Liver (tissue), 9 donors: ENCODE measurements around the gene DIO3. TPM values are rescaled to one million over a fixed set of nuclear protein-coding genes. Genes with fewer than 3 reads are reported as not detected.

Experiments used
- DNase-seq: peaks from one replicate; pipeline ENCODE4 v3.0.0-alpha.2; 2017; ENCODE audit warnings: low spot score
- H3K27ac ChIP-seq, 2 donors: one replicate each; pipeline ENCODE4 v1.7.0; 2013; ENCODE audit warnings: inconsistent platforms in 2 of 2, low read length in 2 of 2, control low read depth in 1 of 2, low read depth in 1 of 2, mild to moderate bottlenecking in 1 of 2
- H3K27me3 ChIP-seq, 4 donors: one replicate each; pipeline versions ENCODE4 v1.6.1 to v1.7.0; 2013; ENCODE audit warnings: low read length in 3 of 4, inconsistent platforms in 1 of 4, mild to moderate bottlenecking in 1 of 4, moderate library complexity in 1 of 4; ENCODE audit not compliant: control insufficient read depth in 4 of 4, insufficient read depth in 4 of 4
- H3K36me3 ChIP-seq, 4 donors: one replicate each; pipeline versions ENCODE4 v1.6.1 to v1.7.0; 2013; ENCODE audit warnings: low read length in 3 of 4, mild to moderate bottlenecking in 3 of 4, low read depth in 1 of 4, moderate library complexity in 1 of 4; ENCODE audit not compliant: control insufficient read depth in 4 of 4, insufficient read depth in 3 of 4
- H3K4me1 ChIP-seq, 4 donors: one replicate each; pipeline versions ENCODE4 v1.6.1 to v1.7.0; 2013; ENCODE audit warnings: low read length in 3 of 4, mild to moderate bottlenecking in 3 of 4, moderate library complexity in 1 of 4; ENCODE audit not compliant: control insufficient read depth in 4 of 4, insufficient read depth in 4 of 4
- H3K4me3 ChIP-seq, 3 donors: one replicate each; pipeline versions ENCODE4 v1.6.1 to v1.7.0; 2013; ENCODE audit warnings: low read length in 3 of 3, control low read depth in 1 of 3, low read depth in 1 of 3, mild to moderate bottlenecking in 1 of 3
- H3K9ac ChIP-seq, 2 donors: one replicate each; pipeline ENCODE4 v1.7.0; 2013; ENCODE audit warnings: low read length in 2 of 2, mild to moderate bottlenecking in 2 of 2, moderate library complexity in 2 of 2, control low read depth in 1 of 2, low read depth in 1 of 2
- H3K9me3 ChIP-seq, 4 donors: one replicate each; pipeline versions ENCODE4 v1.6.1 to v1.7.0; 2013; ENCODE audit warnings: low read length in 3 of 4; ENCODE audit not compliant: control insufficient read depth in 4 of 4
- ATF3 ChIP-seq: IDR thresholded peaks from 2 replicates; pipeline ENCODE4 v1.6.1; 2016; ENCODE audit warnings: antibody characterized with exemption
- CTCF ChIP-seq: fragments of 150-350 bp; IDR thresholded peaks from 2 replicates; pipeline ENCODE4 v1.5.1; 2017; ENCODE audit warnings: improper control_type of control experiment, low read depth, low read length; ENCODE audit not compliant: missing input control
- EGR1 ChIP-seq, 2 donors: IDR thresholded peaks; 2 replicates each; pipeline ENCODE4 v1.6.1; 2016 to 2018; ENCODE audit warnings: antibody characterized with exemption in 2 of 2, low read depth in 2 of 2
- FOXA1 ChIP-seq: IDR thresholded peaks from 2 replicates; pipeline ENCODE4 v1.6.1; 2016; ENCODE audit warnings: antibody characterized with exemption
- FOXA2 ChIP-seq: IDR thresholded peaks from 2 replicates; pipeline ENCODE4 v1.6.1; 2016; ENCODE audit warnings: antibody characterized with exemption
- GABPA ChIP-seq, 2 donors: IDR thresholded peaks in 1 of 2; conservative IDR thresholded peaks in 1 of 2; 2 replicates each; pipeline ENCODE4 v1.6.1; 2016; ENCODE audit warnings: antibody characterized with exemption in 2 of 2, mild to moderate bottlenecking in 1 of 2, moderate library complexity in 1 of 2
- HNF4A ChIP-seq, 2 donors: conservative IDR thresholded peaks; 2 replicates each; pipeline ENCODE4 v1.6.1; 2016; ENCODE audit warnings: antibody characterized with exemption in 2 of 2, mild to moderate bottlenecking in 2 of 2
- HNF4G ChIP-seq: IDR thresholded peaks from 2 replicates; pipeline ENCODE4 v1.6.1; 2016; ENCODE audit warnings: antibody characterized with exemption
- JUND ChIP-seq, 2 donors: IDR thresholded peaks; 2 replicates each; pipeline ENCODE4 v1.6.1; 2016; ENCODE audit warnings: antibody characterized with exemption in 2 of 2
- MAX ChIP-seq: IDR thresholded peaks from 2 replicates; pipeline ENCODE4 v1.6.1; 2016; ENCODE audit warnings: antibody characterized with exemption
- NR2F2 ChIP-seq: IDR thresholded peaks from 2 replicates; pipeline ENCODE4 v1.6.1; 2016; ENCODE audit warnings: antibody characterized with exemption
- RAD21 ChIP-seq, 2 donors: IDR thresholded peaks; 2 replicates each; pipeline ENCODE4 v1.6.1; 2016; ENCODE audit warnings: antibody characterized with exemption in 2 of 2, mild to moderate bottlenecking in 2 of 2
- REST ChIP-seq: IDR thresholded peaks from 2 replicates; pipeline ENCODE4 v1.6.1; 2016; ENCODE audit warnings: antibody characterized with exemption, mild to moderate bottlenecking
- RXRA ChIP-seq, 2 donors: IDR thresholded peaks; 2 replicates each; pipeline ENCODE4 v1.6.1; 2017 to 2018; ENCODE audit warnings: antibody characterized with exemption in 2 of 2, mild to moderate bottlenecking in 1 of 2
- SP1 ChIP-seq: IDR thresholded peaks from 2 replicates; pipeline ENCODE4 v1.6.1; 2018; ENCODE audit warnings: antibody characterized with exemption, mild to moderate bottlenecking
- TAF1 ChIP-seq: conservative IDR thresholded peaks from 2 replicates; pipeline ENCODE4 v1.6.1; 2016; ENCODE audit warnings: antibody characterized with exemption, mild to moderate bottlenecking
- YY1 ChIP-seq: IDR thresholded peaks from 2 replicates; pipeline ENCODE4 v1.6.1; 2016; ENCODE audit warnings: antibody characterized with exemption, mild to moderate bottlenecking
- ZBTB33 ChIP-seq: IDR thresholded peaks from 2 replicates; pipeline ENCODE4 v1.6.1; 2016; ENCODE audit warnings: antibody characterized with exemption
- WGBS: extraction: QIAGEN DNeasy Blood & Tissue Kit; methylation state at CpG from one replicate; pipeline ENCODE4 v1.1.7; 2013; 5-methylcytosine and 5-hydroxymethylcytosine counted together
- polyA plus RNA-seq, 2 donors: library from polyadenylated mRNA; stranded (reverse) in 1 of 2; unstranded in 1 of 2; fragments of 200-250 nt in 1 of 2; fragments of >200 nt in 1 of 2; fragmentation: Nextera tagmentation in 1 of 2; extraction: Ambion mirVana in 1 of 2; gene quantifications; one replicate each; pipeline versions ENCODE4 v1.2.1 to v1.2.3, GENCODE V29; 2013 to 2015
- total RNA-seq, 2 donors: library from RNA; depleted of rRNA; stranded (reverse); fragments of >200 nt; gene quantifications; one replicate each; pipeline ENCODE4 v1.2.3, GENCODE V29; 2014
- donor health status: healthy.
- donor health status: healthy.
- donor health status: healthy.
- donor health status: healthy.
- donor health status: healthy.

Gene DIO3
- total and polyA plus RNA-seq, 4 donors: 0.17 to 9.3 (median 0.51) TPM; not detected in 1

- Histone ChIP-seq H3K9ac (no peak overlapping the region), H3K4me1 (peaks cover 0 to 21% (median 10%) of the 10 kb centered on the region in 4 donors), H3K36me3 (no peaks in the 10 kb centered on the region), H3K4me3 (no peak overlapping the region), H3K27ac (no peak overlapping the region), H3K9me3 (peaks cover 2 to 6% (median 5%) of the 10 kb centered on the region in 4 donors), H3K27me3 (peaks cover 0 to 5% (median 0%) of the 10 kb centered on the region in 4 donors)
- 83% methylated on average over 13 of the region's 13 CpGs for WGBS
- TF ChIP-seq ATF3 (no peak), RAD21 (IDR thresholded peaks at IDR 0.05) (no peak), SP1 (no peak), RXRA (IDR thresholded peaks at IDR 0.05) (no peak), HNF4G (no peak), FOXA1 (no peak), JUND (IDR thresholded peaks at IDR 0.05) (no peak), CTCF (no peak)
- DNase-seq: no peak
Observed at GRCh38 chr14:101556566-101557320, 4.6 kb upstream of the DIO3 start.

- H3K27me3 ChIP-seq: peaks cover 0 to 7% (median 1%) of the 10 kb centered on the region in 4 donors
- no peaks in the 10 kb centered on the region for H3K36me3 ChIP-seq
- H3K27ac ChIP-seq: no peak overlapping the region
- H3K9me3 ChIP-seq: peaks cover 5 to 10% (median 9%) of the 10 kb centered on the region in 4 donors
- no peak overlapping the region for H3K4me3 ChIP-seq
- WGBS: 95% methylated on average over 7 of the region's 7 CpGs
- peaks cover 0 to 21% (median 10%) of the 10 kb centered on the region in 4 donors for H3K4me1 ChIP-seq
- H3K9ac ChIP-seq: no peak overlapping the region
- TF ChIP-seq HNF4A (conservative IDR thresholded peaks at IDR 0.05) (no peak), ZBTB33 (no peak), RXRA (IDR thresholded peaks at IDR 0.05) (no peak), FOXA2 (no peak), YY1 (no peak), REST (no peak), EGR1 (IDR thresholded peaks at IDR 0.05; ENCODE audit: low read depth in 2 of 2) (no peak), ATF3 (no peak), TAF1 (no peak), HNF4G (no peak), GABPA (IDR thresholded peaks at IDR 0.05 in 1 of 2, conservative IDR thresholded peaks at IDR 0.05 in 1 of 2) (no peak), FOXA1 (no peak), RAD21 (IDR thresholded peaks at IDR 0.05) (no peak), CTCF (no peak), MAX (no peak), SP1 (no peak), NR2F2 (no peak), JUND (IDR thresholded peaks at IDR 0.05) (no peak)
- no peak for DNase-seq
Observed at GRCh38 chr14:101557321-101557695, 4.0 kb upstream of the DIO3 start.
